IMR-90 (cell line): ENCODE results near the gene CXCR6. TPM values are rescaled to one million over a fixed set of nuclear protein-coding genes. Genes with fewer than 3 reads are reported as not detected.

Experiments used
- ATAC-seq: fragments of 200-7000 bp; cut with Tn5 transposase; 2 replicates; pipeline ENCODE4 v1.9.1; 2020; ENCODE audit warnings: low read depth, mild to moderate bottlenecking, moderate library complexity
- BruUV-seq: library from RNA; stranded (reverse); fragments of 400-500 nt; replicated peaks from 2 replicates; lab custom pipeline; 2021; lab: Mats Ljungman, UMichigan
- CTCF ChIA-PET: fragments of 300-600 bp; formaldehyde crosslinking; extraction: SDS; loops from one replicate; lab custom pipeline; 2021; ENCODE audit warnings: antibody characterized with exemption; lab: Yijun Ruan, JAX
- POLR2A ChIA-PET: fragments of 300-600 bp; sonication (Branson Sonifier 250); formaldehyde crosslinking; loops from one replicate; lab custom pipeline; 2022; ENCODE audit warnings: antibody characterized with exemption; ENCODE audit not compliant: unreplicated experiment; lab: Charles Lee
- DNase-seq: peaks from one replicate; pipeline ENCODE4 v3.0.0; 2013
- H2AFZ ChIP-seq: replicated peaks from 2 replicates; pipeline ENCODE3; 2013; ENCODE audit warnings: low read length, mild to moderate bottlenecking; ENCODE audit not compliant: poor library complexity
- H2AK5ac ChIP-seq: 2 replicates; pipeline ENCODE4 v1.6.1; 2013; ENCODE audit warnings: low read depth, low read length, inconsistent platforms
- H2AK9ac ChIP-seq: replicated peaks from 2 replicates; pipeline ENCODE3; 2013; ENCODE audit warnings: mild to moderate bottlenecking, low read depth, low read length, moderate library complexity; ENCODE audit not compliant: poor library complexity
- H2BK120ac ChIP-seq: 2 replicates; pipeline ENCODE4 v1.6.1; 2013; ENCODE audit warnings: low read depth, low read length, inconsistent platforms
- H2BK15ac ChIP-seq: 3 replicates; pipeline ENCODE4 v1.6.1; 2013; ENCODE audit warnings: low read depth, low read length, inconsistent platforms
- H2BK20ac ChIP-seq: 2 replicates; pipeline ENCODE4 v1.6.1; 2013; ENCODE audit warnings: low read depth, mild to moderate bottlenecking, inconsistent platforms, low read length, moderate library complexity
- H2BK5ac ChIP-seq: 2 replicates; pipeline ENCODE4 v1.6.1; 2013; ENCODE audit warnings: mild to moderate bottlenecking, low read depth, low read length, inconsistent platforms; ENCODE audit not compliant: poor library complexity, severe bottlenecking
- H3K14ac ChIP-seq: replicated peaks from 2 replicates; pipeline ENCODE4 v1.6.1; 2013; ENCODE audit warnings: low read depth, low read length, inconsistent platforms
- H3K18ac ChIP-seq: 2 replicates; pipeline ENCODE4 v1.6.1; 2013; ENCODE audit warnings: low read depth, low read length, control low read depth
- H3K23ac ChIP-seq: 2 replicates; pipeline ENCODE4 v1.6.1; 2013; ENCODE audit warnings: low read depth, low read length, inconsistent platforms
- H3K27ac ChIP-seq: 2 replicates; pipeline ENCODE4 v1.5.1; 2013; ENCODE audit warnings: mild to moderate bottlenecking, control low read depth, low read length; ENCODE audit not compliant: insufficient read depth
- H3K27me3 ChIP-seq: 2 replicates; pipeline ENCODE4 v1.6.1; 2013; ENCODE audit warnings: low read length; ENCODE audit not compliant: control insufficient read depth, insufficient read depth
- H3K36me3 ChIP-seq: 2 replicates; pipeline ENCODE4 v1.6.1; 2013; ENCODE audit warnings: low read length, mixed read lengths; ENCODE audit not compliant: control insufficient read depth, insufficient read depth
- H3K4ac ChIP-seq: 2 replicates; pipeline ENCODE4 v1.6.1; 2013; ENCODE audit warnings: low read depth, low read length, inconsistent platforms
- H3K4me1 ChIP-seq: 2 replicates; pipeline ENCODE4 v1.6.1; 2013; ENCODE audit warnings: low read length, mixed read lengths; ENCODE audit not compliant: control insufficient read depth, insufficient read depth
- H3K4me2 ChIP-seq: 2 replicates; pipeline ENCODE4 v1.6.1; 2013; ENCODE audit warnings: low read depth, mild to moderate bottlenecking, control low read depth, low read length, moderate library complexity
- H3K4me3 ChIP-seq: 2 replicates; pipeline ENCODE4 v1.5.1; 2013; ENCODE audit warnings: low read depth, mild to moderate bottlenecking, control low read depth, low read length, moderate library complexity; ENCODE audit not compliant: insufficient read depth
- H3K56ac ChIP-seq: 2 replicates; pipeline ENCODE4 v1.6.1; 2013; ENCODE audit warnings: low read length, inconsistent platforms; ENCODE audit not compliant: insufficient read depth; ENCODE audit errors: extremely low read depth
- H3K79me1 ChIP-seq, 2 experiments: 2 replicates each; pipeline ENCODE4 v1.6.1; 2013; ENCODE audit warnings: low read length in 2 of 2, inconsistent platforms in 1 of 2, low read depth in 1 of 2
- H3K9ac ChIP-seq: 2 replicates; pipeline ENCODE4 v1.6.1; 2013; ENCODE audit warnings: low read depth, low read length, control low read depth
- H3K9me1 ChIP-seq: 2 replicates; pipeline ENCODE4 v1.6.1; 2013; ENCODE audit warnings: low read length, inconsistent platforms; ENCODE audit not compliant: insufficient read depth
- H3K9me3 ChIP-seq: 2 replicates; pipeline ENCODE4 v1.6.1; 2013; ENCODE audit warnings: low read length; ENCODE audit not compliant: control insufficient read depth, insufficient read depth
- H4K20me1 ChIP-seq: 2 replicates; pipeline ENCODE4 v1.6.1; 2013; ENCODE audit warnings: low read length, inconsistent platforms; ENCODE audit not compliant: insufficient read depth
- H4K5ac ChIP-seq: 2 replicates; pipeline ENCODE4 v1.6.1; 2013; ENCODE audit warnings: mild to moderate bottlenecking, low read depth, low read length, control low read depth
- H4K8ac ChIP-seq, 2 experiments: 2 replicates each; pipeline ENCODE4 v1.6.1; 2013; ENCODE audit warnings: low read depth in 2 of 2, low read length in 2 of 2, control low read depth in 1 of 2, inconsistent platforms in 1 of 2
- H4K91ac ChIP-seq: 2 replicates; pipeline ENCODE4 v1.6.1; 2013; ENCODE audit warnings: low read depth, low read length, inconsistent platforms; ENCODE audit not compliant: insufficient read depth
- CHD1 ChIP-seq: IDR thresholded peaks from 2 replicates; pipeline ENCODE4 v1.6.1; 2012; ENCODE audit warnings: low read depth, low read length, improper control_type of control experiment
- FOS ChIP-seq: fragments of 150-350 bp; IDR thresholded peaks from 2 replicates; pipeline ENCODE4 v1.6.1; 2016; ENCODE audit warnings: low read depth, low read length
- MXI1 ChIP-seq: IDR thresholded peaks from 2 replicates; pipeline ENCODE4 v1.6.1; 2012; ENCODE audit warnings: low read depth, mild to moderate bottlenecking, low read length, moderate library complexity, borderline replicate concordance
- RAD21 ChIP-seq: IDR thresholded peaks from 2 replicates; pipeline ENCODE4 v1.6.1; 2012; ENCODE audit warnings: low read length, improper control_type of control experiment
- RCOR1 ChIP-seq: IDR thresholded peaks from 2 replicates; pipeline ENCODE4 v1.6.1; 2012; ENCODE audit warnings: mild to moderate bottlenecking, low read length, improper control_type of control experiment; ENCODE audit not compliant: insufficient replicate concordance
- RFX5 ChIP-seq: IDR thresholded peaks from 2 replicates; pipeline ENCODE4 v1.8.0; 2012; ENCODE audit warnings: low read depth, mild to moderate bottlenecking, low read length, moderate library complexity
- WGBS, 2 experiments: methylation state at CpG; one replicate each; pipeline versions ENCODE4 v1.1.5 to v1.1.7; 2013; ENCODE audit warnings: missing lambda C conversion rate in 2 of 2; ENCODE audit not compliant: insufficient read length in 1 of 2; ENCODE audit errors: extremely low coverage in 2 of 2; 5-methylcytosine and 5-hydroxymethylcytosine counted together
- dilution Hi-C: fragments of 300-500 bp; cut with HindIII; formaldehyde crosslinking; loops from one replicate; pipeline ENCODE4 v1.14.3; 2018; ENCODE audit warnings: low sequenced_read_pairs; ENCODE audit not compliant: unreplicated experiment
- in situ Hi-C: fragments of 300-500 bp; cut with MboI; formaldehyde crosslinking; loops from 3 replicates; pipeline ENCODE4 v1.14.3; 2019; ENCODE audit warnings: low sequenced_read_pairs, inconsistent platforms, mixed read lengths
- intact Hi-C: fragments of 100-400 bp; cut with micrococcal nuclease; formaldehyde crosslinking; loops from 2 replicates; pipeline ENCODE4 v1.10.0; 2022
- polyA plus RNA-seq, 3 experiments: library from polyadenylated mRNA; depleted of rRNA; stranded (reverse); fragments of >200 nt; gene quantifications; 2 replicates each; pipeline ENCODE4 v1.2.3, GENCODE V29; 2012; ENCODE audit warnings: low replicate concordance in 1 of 3
- total RNA-seq: library from RNA; depleted of rRNA; stranded (reverse); fragments of >200 nt; gene quantifications from 2 replicates; pipeline ENCODE4 v1.2.3, GENCODE V29; 2012
- TF ChIP-seq, protein P1 (sequence below): fragments of 150-350 bp; IDR thresholded peaks from 2 replicates; pipeline ENCODE4 v1.6.1; 2016; ENCODE audit warnings: low read depth, mild to moderate bottlenecking, low read length, moderate library complexity, borderline replicate concordance
- TF ChIP-seq, protein P2 (sequence below): fragments of 150-350 bp; IDR thresholded peaks from 2 replicates; pipeline ENCODE4 v1.6.1; 2017; ENCODE audit warnings: mild to moderate bottlenecking, antibody characterized with exemption, low read length, low read depth
- TF ChIP-seq, protein P3 (sequence below): conservative IDR thresholded peaks from 2 replicates; pipeline ENCODE4 v1.5.1; 2012; ENCODE audit warnings: mild to moderate bottlenecking, low read depth, low read length, improper control_type of control experiment

CXCR6 gene
- total and polyA plus RNA-seq, 2 of the 4 experiments (the other 2 are of a cell fraction): not detected

DNA sequence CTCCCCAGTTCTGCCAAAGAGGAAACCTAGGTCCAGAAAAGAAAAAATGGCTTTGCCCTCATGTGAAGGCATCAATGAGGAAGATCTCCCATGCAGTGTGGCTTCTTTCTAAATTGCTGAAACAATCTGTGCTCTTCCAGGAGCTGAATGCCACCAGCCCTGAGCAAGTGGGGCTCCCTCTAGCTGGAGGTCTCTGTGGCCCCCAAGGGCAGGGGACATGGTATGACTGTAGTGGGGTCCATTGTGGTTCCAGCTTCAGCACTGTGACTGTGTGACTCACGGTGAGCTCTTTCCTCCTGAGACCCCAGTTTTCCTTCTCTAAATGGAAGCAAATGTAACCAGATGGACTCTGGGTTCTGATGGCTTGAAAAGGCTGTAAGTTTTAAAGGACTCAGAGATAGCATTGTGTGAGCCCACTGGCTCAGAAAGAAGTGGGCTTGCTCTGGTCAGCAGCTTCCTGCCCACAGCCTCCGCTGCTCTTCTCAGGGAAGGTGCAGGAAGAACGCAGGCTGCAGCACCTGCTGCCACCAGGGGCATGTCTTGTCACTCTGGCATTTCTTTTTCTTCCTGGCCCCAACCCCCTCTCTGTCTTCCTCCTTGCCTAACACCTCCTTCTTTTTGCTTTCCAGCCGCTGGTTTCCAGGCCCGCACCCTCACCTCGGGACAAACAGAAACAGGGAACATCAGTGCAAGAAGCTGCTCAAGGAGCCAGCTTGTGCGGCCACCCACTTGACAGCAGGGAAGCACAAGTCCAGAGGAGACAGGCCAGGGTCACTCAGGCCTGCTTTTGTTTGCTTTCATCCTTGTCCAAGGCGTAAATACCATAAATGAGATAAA, 5.8 kb upstream of the CXCR6 start (continued):
- TF ChIP-seq, protein P1, sequence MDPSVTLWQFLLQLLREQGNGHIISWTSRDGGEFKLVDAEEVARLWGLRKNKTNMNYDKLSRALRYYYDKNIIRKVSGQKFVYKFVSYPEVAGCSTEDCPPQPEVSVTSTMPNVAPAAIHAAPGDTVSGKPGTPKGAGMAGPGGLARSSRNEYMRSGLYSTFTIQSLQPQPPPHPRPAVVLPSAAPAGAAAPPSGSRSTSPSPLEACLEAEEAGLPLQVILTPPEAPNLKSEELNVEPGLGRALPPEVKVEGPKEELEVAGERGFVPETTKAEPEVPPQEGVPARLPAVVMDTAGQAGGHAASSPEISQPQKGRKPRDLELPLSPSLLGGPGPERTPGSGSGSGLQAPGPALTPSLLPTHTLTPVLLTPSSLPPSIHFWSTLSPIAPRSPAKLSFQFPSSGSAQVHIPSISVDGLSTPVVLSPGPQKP: no peak

DNA sequence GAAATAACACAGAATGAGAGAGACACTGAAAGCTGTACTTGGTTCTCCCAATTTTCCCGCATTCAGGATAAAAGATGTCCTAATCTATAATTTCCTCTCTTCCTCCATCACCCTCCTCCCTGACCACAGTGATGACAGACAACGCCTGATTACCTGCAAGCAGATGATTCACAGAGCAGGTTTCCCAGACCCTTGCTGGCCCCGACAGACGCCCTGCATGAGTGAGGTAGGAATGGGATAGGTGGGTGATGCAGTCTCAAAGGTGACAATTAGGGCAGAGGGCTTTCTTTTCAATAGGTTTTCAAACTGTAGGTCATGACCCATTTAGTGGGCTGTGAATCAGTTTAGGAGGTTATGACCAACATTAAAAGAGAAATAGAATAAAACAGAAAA, 5.2 kb upstream of the CXCR6 start:
- no peak overlapping the region for H4K8ac ChIP-seq
- H3K27me3 ChIP-seq: no peaks in the 10 kb centered on the region
- no peaks in the 10 kb centered on the region for H4K20me1 ChIP-seq
- WGBS, 2 experiments: no CpG with 5 or more reads among the region's 4 CpGs
- H3K56ac ChIP-seq: no peak overlapping the region
- H3K9me1 ChIP-seq: peaks cover 12% of the 10 kb centered on the region; the same call in 1 of the 2 replicates
- DNase-seq: no peak
- H3K23ac ChIP-seq: no peak overlapping the region
- peaks cover 4% of the 10 kb centered on the region; the same call in 1 of the 2 replicates for H3K9me3 ChIP-seq
- ChIA-PET POLR2A (no interaction called here), CTCF (interaction anchor here (0.6 to 4.0 kb wide), 13 partner anchors 8 to 433 kb away, joined by 3 to 84 read pairs (median 4); partner anchors contain the start of gene CCR5)
- H2AK5ac ChIP-seq: no peak overlapping the region
- no peak overlapping the region for H3K4me3 ChIP-seq
- no peak overlapping the region for H2AFZ ChIP-seq
- H3K4me2 ChIP-seq: no peak overlapping the region
- in situ Hi-C loops: no loop called here
- H2BK20ac ChIP-seq: no peak overlapping the region
- H3K27ac ChIP-seq: no peak overlapping the region
- H3K18ac ChIP-seq: no peak overlapping the region
- peaks cover 2% of the 10 kb centered on the region for H3K4me1 ChIP-seq
- no peak for ATAC-seq
- H3K79me1 ChIP-seq: no peaks in the 10 kb centered on the region
- H3K36me3 ChIP-seq: peaks cover 14% of the 10 kb centered on the region
- H2AK9ac ChIP-seq: no peak overlapping the region
- dilution Hi-C loops: no loop called here
- no peak overlapping the region for H2BK5ac ChIP-seq
- intact Hi-C loops: loop anchor here (1.0 to 2.0 kb wide), 2 partner anchors 141 to 441 kb away; no protein-coding TSS in a partner anchor
- no peak overlapping the region for H3K4ac ChIP-seq
- BruUV-seq: no TSS peak
- H3K9ac ChIP-seq: no peak overlapping the region
- H4K91ac ChIP-seq: no peak overlapping the region
- H4K5ac ChIP-seq: no peak overlapping the region
- H3K14ac ChIP-seq: no peak overlapping the region
- H2BK15ac ChIP-seq: no peak overlapping the region
- H2BK120ac ChIP-seq: no peak overlapping the region
- no peak for TF ChIP-seq CHD1
- no peak for TF ChIP-seq MXI1
- no peak for TF ChIP-seq RCOR1
- no peak for TF ChIP-seq RFX5
- TF ChIP-seq FOS: no peak
- TF ChIP-seq, protein P1: no peak
- TF ChIP-seq, protein P2, sequence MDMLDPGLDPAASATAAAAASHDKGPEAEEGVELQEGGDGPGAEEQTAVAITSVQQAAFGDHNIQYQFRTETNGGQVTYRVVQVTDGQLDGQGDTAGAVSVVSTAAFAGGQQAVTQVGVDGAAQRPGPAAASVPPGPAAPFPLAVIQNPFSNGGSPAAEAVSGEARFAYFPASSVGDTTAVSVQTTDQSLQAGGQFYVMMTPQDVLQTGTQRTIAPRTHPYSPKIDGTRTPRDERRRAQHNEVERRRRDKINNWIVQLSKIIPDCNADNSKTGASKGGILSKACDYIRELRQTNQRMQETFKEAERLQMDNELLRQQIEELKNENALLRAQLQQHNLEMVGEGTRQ: no peak
- TF ChIP-seq RAD21: no peak
- TF ChIP-seq, protein P3, sequence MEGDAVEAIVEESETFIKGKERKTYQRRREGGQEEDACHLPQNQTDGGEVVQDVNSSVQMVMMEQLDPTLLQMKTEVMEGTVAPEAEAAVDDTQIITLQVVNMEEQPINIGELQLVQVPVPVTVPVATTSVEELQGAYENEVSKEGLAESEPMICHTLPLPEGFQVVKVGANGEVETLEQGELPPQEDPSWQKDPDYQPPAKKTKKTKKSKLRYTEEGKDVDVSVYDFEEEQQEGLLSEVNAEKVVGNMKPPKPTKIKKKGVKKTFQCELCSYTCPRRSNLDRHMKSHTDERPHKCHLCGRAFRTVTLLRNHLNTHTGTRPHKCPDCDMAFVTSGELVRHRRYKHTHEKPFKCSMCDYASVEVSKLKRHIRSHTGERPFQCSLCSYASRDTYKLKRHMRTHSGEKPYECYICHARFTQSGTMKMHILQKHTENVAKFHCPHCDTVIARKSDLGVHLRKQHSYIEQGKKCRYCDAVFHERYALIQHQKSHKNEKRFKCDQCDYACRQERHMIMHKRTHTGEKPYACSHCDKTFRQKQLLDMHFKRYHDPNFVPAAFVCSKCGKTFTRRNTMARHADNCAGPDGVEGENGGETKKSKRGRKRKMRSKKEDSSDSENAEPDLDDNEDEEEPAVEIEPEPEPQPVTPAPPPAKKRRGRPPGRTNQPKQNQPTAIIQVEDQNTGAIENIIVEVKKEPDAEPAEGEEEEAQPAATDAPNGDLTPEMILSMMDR: no peak
